ENCODE results near the gene MUC15. TPM values are rescaled to one million over a fixed set of nuclear protein-coding genes. Genes with fewer than 3 reads are reported as not detected.
A peak's percentile ranks its signal among the peaks of the same experiment; 100 is the strongest.
"Not testable (repeated sequence)": the region's sequence is repeated elsewhere in the genome, so short reads cannot be mapped to it uniquely, and the experiment has no call there.

Gene MUC15, protein sequence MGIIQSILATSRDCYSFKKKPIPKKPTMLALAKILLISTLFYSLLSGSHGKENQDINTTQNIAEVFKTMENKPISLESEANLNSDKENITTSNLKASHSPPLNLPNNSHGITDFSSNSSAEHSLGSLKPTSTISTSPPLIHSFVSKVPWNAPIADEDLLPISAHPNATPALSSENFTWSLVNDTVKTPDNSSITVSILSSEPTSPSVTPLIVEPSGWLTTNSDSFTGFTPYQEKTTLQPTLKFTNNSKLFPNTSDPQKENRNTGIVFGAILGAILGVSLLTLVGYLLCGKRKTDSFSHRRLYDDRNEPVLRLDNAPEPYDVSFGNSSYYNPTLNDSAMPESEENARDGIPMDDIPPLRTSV
- total RNA-seq, result 0.17 TPM in 1 of 2 replicates, not detected in the other

GRCh38 chr11:26571861-26572654, at the start of gene MUC15:
MUC15 (minus strand) TSS chr11:26572263; CDS start chr11:26567094, 5,169 bp downstream.
- DNase-seq (ENCODE audit: low read depth), result no peak

GRCh38 chr11:26621132-26621531, 49.1 kb upstream of the MUC15 start:
- peak; percentile 82 for DNase-seq (ENCODE audit: low read depth)

GRCh38 chr11:26620282-26621045, 48.4 kb upstream of the MUC15 start:
- peak; percentile 4 for DNase-seq (ENCODE audit: low read depth)

- DNase-seq (ENCODE audit: low read depth), result no peak
Observed at GRCh38 chr11:26618441-26618840, 46.4 kb upstream of the MUC15 start.

DNA sequence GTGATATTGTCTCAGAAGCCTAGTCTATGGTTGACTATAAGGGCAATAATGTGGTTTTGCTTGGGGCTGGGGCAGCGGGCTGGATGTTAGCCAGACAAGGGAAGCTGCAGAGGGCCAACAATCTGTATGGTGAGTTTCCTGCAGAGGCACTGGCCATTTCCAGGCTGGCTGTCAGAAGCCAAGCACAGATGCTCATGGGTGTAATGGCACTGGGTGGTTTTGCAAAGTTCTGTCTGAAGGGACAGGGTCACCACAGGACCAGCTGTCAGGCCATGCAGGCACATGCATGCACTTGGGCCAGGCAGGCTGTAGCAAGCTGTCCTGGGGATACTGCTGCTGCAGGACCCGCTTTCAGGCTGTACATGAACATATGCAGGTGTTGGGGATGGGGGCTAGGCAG, 41.7 kb upstream of the MUC15 start:
- DNase-seq (ENCODE audit: low read depth), result no peak

- no peak for DNase-seq (ENCODE audit: low read depth)
Observed at GRCh38 chr11:26608507-26609146, 36.6 kb upstream of the MUC15 start.

- no peak for DNase-seq (ENCODE audit: low read depth)
Observed at GRCh38 chr11:26607725-26608506, 35.9 kb upstream of the MUC15 start.

- no peak for DNase-seq (ENCODE audit: low read depth)
Observed at GRCh38 chr11:26599876-26600434, 27.9 kb upstream of the MUC15 start.

DNA sequence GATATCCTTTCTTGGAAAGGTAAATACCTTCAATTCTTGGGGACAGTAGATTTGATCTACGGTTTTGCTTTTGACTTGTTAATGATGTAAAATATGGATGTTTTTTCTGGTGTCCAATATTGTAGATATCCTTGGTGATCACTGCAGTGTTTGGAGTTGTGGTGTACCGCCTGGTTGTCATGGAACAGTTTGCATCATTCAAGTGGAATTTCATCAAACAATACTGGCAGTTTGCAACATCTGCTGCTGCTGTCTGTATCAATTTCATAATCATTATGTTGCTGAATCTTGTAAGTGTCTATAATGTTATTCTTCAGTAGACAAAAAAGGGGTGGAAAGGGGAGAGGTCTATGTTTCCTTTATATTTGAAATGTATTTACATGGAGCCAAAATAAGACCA, 27.4 kb upstream of the MUC15 start:
- DNase-seq (ENCODE audit: low read depth), result peak; percentile 28

DNA sequence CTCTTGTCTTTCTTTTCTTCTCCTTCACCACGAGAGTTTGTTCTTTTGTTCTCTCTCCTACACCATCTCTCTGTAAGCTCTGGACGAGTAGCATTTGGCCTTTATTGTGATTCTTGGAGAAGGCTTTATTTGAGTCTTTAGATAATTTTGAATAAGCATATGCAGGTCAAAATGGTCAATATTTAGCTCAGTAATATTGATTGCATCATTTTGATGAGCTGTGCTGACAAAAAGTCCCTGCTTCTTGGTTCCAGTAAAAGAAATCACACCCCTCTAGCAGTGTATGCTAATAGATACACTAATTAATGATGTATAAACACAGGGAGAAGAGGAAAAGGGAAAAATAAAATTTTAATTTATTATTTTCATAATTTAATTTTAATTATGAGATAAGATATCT, 25.8 kb upstream of the MUC15 start:
- DNase-seq (ENCODE audit: low read depth), result no peak

DNA sequence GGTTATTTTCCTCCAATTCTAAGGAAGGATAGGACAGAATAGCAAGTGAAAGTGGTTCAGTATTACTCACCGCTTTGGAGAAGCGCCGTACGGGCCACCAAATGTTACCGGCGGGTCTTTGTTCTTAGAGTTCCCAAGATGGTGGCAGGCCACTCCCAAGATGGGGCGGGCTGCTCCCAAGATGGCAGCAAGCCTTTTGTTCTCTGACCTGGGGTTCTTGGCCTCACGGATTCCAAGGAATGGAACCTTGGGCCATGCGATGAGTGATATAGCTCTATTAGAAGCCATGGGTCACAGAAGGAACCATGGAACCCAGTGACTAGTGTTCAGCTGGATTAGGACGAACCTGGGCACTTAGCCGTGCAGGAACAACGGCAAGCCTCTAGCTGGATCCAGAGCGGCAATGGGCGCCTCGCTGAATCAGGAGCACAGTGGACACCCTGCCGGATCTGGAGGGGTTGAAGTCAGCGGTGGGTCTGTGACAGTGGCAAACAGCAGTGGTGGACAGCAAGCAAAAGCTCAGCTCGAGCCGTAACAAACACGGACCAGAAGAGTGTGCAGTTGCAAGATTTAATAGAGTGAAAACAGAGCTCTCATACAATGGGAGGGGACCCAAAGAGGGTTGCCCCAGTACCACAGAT, 25.1 kb upstream of the MUC15 start:
- not testable (repeated sequence) for DNase-seq (ENCODE audit: low read depth)

DNA sequence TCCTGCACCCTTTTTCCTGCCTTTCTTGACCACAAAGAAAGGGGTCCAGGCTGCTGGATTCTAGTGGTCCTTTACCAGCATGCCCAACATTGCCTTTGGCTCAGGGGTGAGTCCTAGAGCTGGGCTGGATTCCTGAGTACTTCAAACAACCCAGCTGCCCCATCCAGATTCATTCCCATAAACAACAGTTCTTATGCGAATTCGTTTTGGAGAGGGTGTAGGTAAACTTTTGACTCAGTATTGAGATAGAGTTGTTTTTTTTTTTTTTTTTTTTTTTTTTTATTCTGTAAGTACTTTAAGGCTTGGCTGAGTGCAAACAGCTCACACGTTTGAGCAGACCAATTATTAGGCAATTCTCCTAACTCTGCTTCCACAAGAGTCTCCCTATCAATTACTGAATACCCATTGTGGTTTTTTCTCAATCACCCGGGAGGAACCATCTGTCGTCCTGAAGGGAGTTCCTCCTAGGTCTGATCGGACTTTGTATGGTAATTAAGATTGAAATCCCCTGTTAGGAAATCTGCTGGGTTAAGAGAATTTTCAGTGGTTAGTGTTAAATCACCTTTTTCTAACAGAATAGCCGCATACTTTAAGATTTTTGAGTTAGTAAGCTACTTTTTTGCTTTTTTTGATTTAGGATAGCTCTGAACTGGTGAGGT, 23.3 kb upstream of the MUC15 start:
- peak; percentile 52 for DNase-seq (ENCODE audit: low read depth)

GRCh38 chr11:26593691-26594090, 21.6 kb upstream of the MUC15 start:
- DNase-seq (ENCODE audit: low read depth), result no peak

- DNase-seq (ENCODE audit: low read depth), result no peak
Observed at GRCh38 chr11:26587073-26587472, 15.0 kb upstream of the MUC15 start.

DNA sequence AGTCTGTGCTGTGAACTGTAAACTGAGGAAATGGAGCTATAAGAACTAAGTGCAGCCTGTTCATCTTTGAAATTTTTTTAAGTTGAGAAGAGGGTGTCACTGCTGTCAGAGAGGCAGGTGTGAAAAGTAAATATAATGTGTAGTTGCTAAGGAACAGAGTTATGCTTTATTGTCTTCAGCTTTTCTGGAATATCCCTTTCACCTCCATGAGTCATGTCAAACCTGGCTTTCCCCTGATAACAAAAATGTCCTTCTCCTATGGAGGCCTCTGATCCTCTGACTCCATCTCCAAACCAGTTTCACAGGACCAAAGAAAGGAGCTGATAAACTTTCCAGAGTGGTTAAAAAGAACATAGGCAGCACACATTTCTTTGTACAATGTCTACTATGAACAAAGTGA, 12.8 kb upstream of the MUC15 start:
- DNase-seq (ENCODE audit: low read depth), result no peak

- DNase-seq (ENCODE audit: low read depth), result peak; percentile 78
Observed at GRCh38 chr11:26583550-26583949, 11.5 kb upstream of the MUC15 start.

GRCh38 chr11:26580929-26581328, 8.9 kb upstream of the MUC15 start:
- DNase-seq (ENCODE audit: low read depth), result peak; percentile 21

GRCh38 chr11:26579683-26580082, 7.6 kb upstream of the MUC15 start:
- no peak for DNase-seq (ENCODE audit: low read depth)

DNA sequence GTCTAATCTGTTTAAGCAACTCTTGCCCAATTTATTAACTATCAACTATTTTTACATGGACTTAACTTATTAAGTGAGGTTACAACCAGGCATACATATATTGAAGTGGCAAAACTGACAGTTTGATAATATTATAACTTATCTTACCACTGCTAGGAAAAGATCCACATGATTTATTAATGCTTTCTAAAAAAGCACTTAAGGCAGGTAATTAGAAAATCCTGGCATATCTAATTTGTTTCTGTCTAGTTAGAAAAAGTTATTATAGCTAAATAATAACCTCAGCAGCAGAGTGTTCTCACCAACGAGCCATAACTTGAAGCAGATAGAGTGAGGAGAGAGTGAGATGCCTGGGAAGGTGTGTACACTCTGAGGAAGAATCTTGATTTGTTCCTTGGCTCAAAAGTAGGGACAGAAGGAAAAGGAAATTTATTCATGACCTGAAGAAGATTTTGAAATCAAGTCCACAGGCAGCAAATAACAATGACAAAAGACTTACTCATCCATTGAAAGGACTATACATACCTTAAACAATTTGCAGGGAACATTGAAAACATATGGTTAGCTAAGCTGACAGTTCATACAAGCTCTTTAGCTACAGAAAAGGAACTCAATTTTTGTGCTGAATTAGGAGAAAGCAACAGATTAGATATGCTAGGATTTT, 7.1 kb upstream of the MUC15 start:
- DNase-seq (ENCODE audit: low read depth), result no peak

All from renal cortical epithelial cell (primary cell).